Activated B cell treated with CpG ODN at 0.5 μM for 24 hours (primary cell): ENCODE results near the gene CIT. TPM values are rescaled to one million over a fixed set of nuclear protein-coding genes. Genes with fewer than 3 reads are reported as not detected.

ENCODE experiments used
- ATAC-seq: fragments of 200-7000 bp; cut with Tn5 transposase; one replicate; pipeline ENCODE4 v1.10.0; 2021; ENCODE audit warnings: low read depth, mild to moderate bottlenecking, moderate library complexity
- CTCF ChIA-PET: fragments of 350-600 bp; sonication (Branson Sonifier 250); formaldehyde crosslinking; loops from one replicate; lab custom pipeline; 2021; ENCODE audit warnings: antibody characterized with exemption; lab: Charles Lee
- POLR2A ChIA-PET: fragments of 350-600 bp; sonication (Branson Sonifier 250); formaldehyde crosslinking; loops from one replicate; lab custom pipeline; 2021; ENCODE audit warnings: antibody characterized with exemption; lab: Charles Lee
- DNase-seq: peaks from one replicate; pipeline ENCODE4 v3.0.0; 2022
- H3K27ac Mint-ChIP-seq: one replicate; pipeline ENCODE4 v1.8.0; 2020; ENCODE audit warnings: mixed read lengths
- H3K27me3 Mint-ChIP-seq: one replicate; pipeline ENCODE4 v1.8.0; 2021; ENCODE audit warnings: mixed read lengths
- H3K36me3 Mint-ChIP-seq: one replicate; pipeline ENCODE4 v1.8.0; 2021; ENCODE audit warnings: low read depth, mixed read lengths
- H3K4me1 Mint-ChIP-seq: one replicate; pipeline ENCODE4 v1.8.0; 2021; ENCODE audit warnings: mixed read lengths
- H3K4me3 Mint-ChIP-seq: one replicate; pipeline ENCODE4 v1.8.0; 2020; ENCODE audit warnings: mild to moderate bottlenecking, mixed read lengths
- H3K9me3 Mint-ChIP-seq: one replicate; pipeline ENCODE4 v1.8.0; 2020; ENCODE audit warnings: mixed read lengths
- CTCF ChIP-seq: fragments of 200-600 bp; IDR thresholded peaks from one replicate; pipeline ENCODE4 v1.8.0; 2022; ENCODE audit warnings: antibody characterized with exemption, mild to moderate bottlenecking
- intact Hi-C: fragments of 100-400 bp; cut with micrococcal nuclease; formaldehyde crosslinking; loops from one replicate; pipeline ENCODE4 v1.15.1; 2024
- total RNA-seq: library from RNA; stranded (reverse); gene quantifications from 2 replicates; pipeline ENCODE4 v1.2.3, GENCODE V29; 2022

CIT gene
- total RNA-seq, 1 donor from 2014 or later = 6.1 TPM

- Mint-ChIP-seq H3K27ac (no peak overlapping the region), H3K4me1 (no peaks in the 10 kb centered on the region), H3K27me3 (no peaks in the 10 kb centered on the region), H3K9me3 (no peaks in the 10 kb centered on the region), H3K4me3 (no peak overlapping the region), H3K36me3 (no peaks in the 10 kb centered on the region)
- ChIA-PET POLR2A (no interaction called here), CTCF (no interaction called here)
- ATAC-seq = no peak
- TF ChIP-seq CTCF = no peak
- intact Hi-C loops = no loop called here
- no peak for DNase-seq
These were observed 80.0 kb downstream of the CIT start for GRCh38 chr12:119797090-119797489.

- POLR2A ChIA-PET = no interaction called here
- Mint-ChIP-seq H3K9me3 (no peaks in the 10 kb centered on the region), H3K27ac (no peak overlapping the region), H3K4me1 (no peaks in the 10 kb centered on the region), H3K27me3 (no peaks in the 10 kb centered on the region), H3K36me3 (no peaks in the 10 kb centered on the region), H3K4me3 (no peak overlapping the region)
- CTCF ChIA-PET = no interaction called here
- DNase-seq (no peak), ATAC-seq (no peak)
- intact Hi-C loops = no loop called here
- no peak for TF ChIP-seq CTCF
These were observed 80.8 kb downstream of the CIT start for GRCh38 chr12:119796292-119796691.

GRCh38 chr12:119791453-119791852, 85.7 kb downstream of the CIT start:
- intact Hi-C loops = no loop called here
- Mint-ChIP-seq H3K4me3 (no peak overlapping the region), H3K27ac (no peak overlapping the region), H3K9me3 (no peaks in the 10 kb centered on the region), H3K4me1 (no peaks in the 10 kb centered on the region), H3K36me3 (no peaks in the 10 kb centered on the region), H3K27me3 (no peaks in the 10 kb centered on the region)
- no peak for TF ChIP-seq CTCF
- ATAC-seq (no peak), DNase-seq (no peak)
- CTCF ChIA-PET = no interaction called here
- POLR2A ChIA-PET = no interaction called here

- POLR2A ChIA-PET = no interaction called here
- TF ChIP-seq CTCF = no peak
- intact Hi-C loops = no loop called here
- no peaks in the 10 kb centered on the region for H3K4me1 Mint-ChIP-seq
- no peak overlapping the region for H3K27ac Mint-ChIP-seq
- H3K27me3 Mint-ChIP-seq = no peaks in the 10 kb centered on the region
- peaks cover 4% of the 10 kb centered on the region for H3K9me3 Mint-ChIP-seq
- CTCF ChIA-PET = no interaction called here
- no peaks in the 10 kb centered on the region for H3K36me3 Mint-ChIP-seq
- DNase-seq (no peak), ATAC-seq (no peak)
- no peak overlapping the region for H3K4me3 Mint-ChIP-seq
These were observed 88.3 kb downstream of the CIT start for GRCh38 chr12:119788786-119789185.

GRCh38 chr12:119786539-119786938, 90.6 kb downstream of the CIT start:
- no peak for DNase-seq
- no peak for TF ChIP-seq CTCF
- Mint-ChIP-seq H3K4me3 (no peak overlapping the region), H3K9me3 (peaks cover 4% of the 10 kb centered on the region), H3K27me3 (no peaks in the 10 kb centered on the region), H3K4me1 (no peaks in the 10 kb centered on the region), H3K27ac (no peak overlapping the region), H3K36me3 (no peaks in the 10 kb centered on the region)
- intact Hi-C loops = no loop called here
- POLR2A ChIA-PET = interaction anchor here (0.6 kb wide), 1 partner anchor 9 kb away, joined by 3 read pairs; no protein-coding TSS in a partner anchor
- ATAC-seq = no peak
- CTCF ChIA-PET = no interaction called here
